NCI-H1694 treated with DMSO at 0.1 percent for 48 hours (cell line): ENCODE data around the gene ANKRD28.
"Not testable (repeated sequence)": the region's sequence is repeated elsewhere in the genome, so short reads cannot be mapped to it uniquely, and the experiment has no call there.

Experiments
- DNase-seq: peaks from one replicate; lab custom pipeline; 2025; lab: John Stamatoyannopoulos, UW

ANKRD28 gene

DNA sequence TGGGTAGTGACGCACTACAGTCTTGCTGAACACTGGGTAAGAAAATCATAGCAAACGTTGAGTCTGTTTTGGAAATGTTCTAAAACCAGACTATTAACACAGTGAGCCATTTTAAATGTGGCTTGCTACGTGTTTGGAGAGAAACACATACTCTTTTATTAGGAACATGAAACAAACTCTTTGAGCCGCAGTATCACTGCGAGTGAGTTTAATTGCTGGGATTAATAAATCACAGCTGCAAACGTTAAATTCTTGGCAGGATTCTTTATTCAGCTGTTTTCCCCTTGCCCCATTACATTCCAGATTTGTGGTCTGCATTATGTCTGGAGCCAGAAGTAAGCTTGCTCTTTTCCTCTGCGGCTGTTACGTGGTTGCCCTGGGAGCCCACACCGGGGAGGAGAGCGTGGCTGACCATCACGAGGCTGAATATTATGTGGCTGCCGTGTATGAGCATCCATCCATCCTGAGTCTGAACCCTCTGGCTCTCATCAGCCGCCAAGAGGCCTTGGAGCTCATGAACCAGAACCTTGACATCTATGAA lies 162.6 kb downstream of the ANKRD28 start:
- DNase-seq, result no peak

- no peak for DNase-seq
Observed at GRCh38 chr3:15634671-15635070, 163.1 kb downstream of the ANKRD28 start.

- DNase-seq, result no peak
Observed at GRCh38 chr3:15633766-15634598, 163.8 kb downstream of the ANKRD28 start.

GRCh38 chr3:15633159-15633558 lies 164.6 kb downstream of the ANKRD28 start:
- no peak for DNase-seq

DNA sequence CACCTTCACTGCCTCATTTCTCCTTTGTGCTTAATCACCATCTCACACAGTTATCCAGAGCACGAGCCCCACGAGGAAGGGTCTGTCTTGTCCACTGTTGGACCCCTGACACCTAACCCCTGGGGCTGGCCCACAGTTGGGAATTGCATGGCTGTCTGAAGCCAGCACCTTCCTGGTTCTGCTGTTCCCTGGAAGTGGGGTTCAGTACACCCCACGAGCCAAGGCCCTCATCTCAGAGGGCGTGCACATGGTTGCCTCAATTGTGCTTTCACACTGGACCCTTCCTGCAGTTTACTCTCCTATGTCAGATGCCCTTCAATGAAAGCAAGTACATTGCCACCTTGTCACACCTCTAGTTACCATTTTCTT lies 165.6 kb downstream of the ANKRD28 start:
- no peak for DNase-seq

- DNase-seq, result no peak
Observed at GRCh38 chr3:15631426-15632211, 166.2 kb downstream of the ANKRD28 start.

- no peak for DNase-seq
Observed at GRCh38 chr3:15630646-15631350, 167.0 kb downstream of the ANKRD28 start.

DNA sequence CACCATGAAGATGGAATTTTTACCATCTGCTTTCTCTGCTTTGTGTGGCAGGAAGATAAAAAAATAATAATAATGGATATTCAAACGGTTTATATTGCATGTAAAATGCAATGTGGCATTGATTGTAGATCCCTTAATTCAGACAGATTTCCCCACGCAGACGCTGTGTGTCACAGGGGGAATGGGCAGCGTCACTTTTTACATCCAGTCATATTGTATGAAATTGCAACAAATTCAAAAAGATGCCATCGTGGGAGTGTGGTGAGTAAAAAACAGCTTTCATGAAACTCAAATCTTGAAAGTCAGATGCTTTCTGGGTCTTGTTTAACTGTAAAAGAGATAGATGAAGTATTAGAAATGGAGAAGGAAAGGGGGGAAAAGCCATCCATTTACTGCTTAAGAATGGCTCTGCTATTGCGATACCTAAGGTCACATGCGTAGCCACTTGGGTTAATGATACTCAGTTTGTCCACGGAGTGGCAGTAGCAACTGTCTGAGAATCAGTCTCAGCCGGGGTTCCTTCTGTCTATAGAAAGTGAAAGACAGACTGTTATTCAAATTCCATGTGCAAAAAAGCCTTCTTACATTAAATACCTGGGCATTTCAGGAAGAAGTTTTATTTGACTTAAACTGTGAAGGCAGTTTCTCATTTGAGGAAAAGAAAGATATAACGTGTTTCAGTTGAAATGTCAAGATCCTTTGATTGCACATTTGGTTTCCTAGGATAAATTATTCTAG lies 167.8 kb downstream of the ANKRD28 start:
- DNase-seq, result peak; percentile 4

DNA sequence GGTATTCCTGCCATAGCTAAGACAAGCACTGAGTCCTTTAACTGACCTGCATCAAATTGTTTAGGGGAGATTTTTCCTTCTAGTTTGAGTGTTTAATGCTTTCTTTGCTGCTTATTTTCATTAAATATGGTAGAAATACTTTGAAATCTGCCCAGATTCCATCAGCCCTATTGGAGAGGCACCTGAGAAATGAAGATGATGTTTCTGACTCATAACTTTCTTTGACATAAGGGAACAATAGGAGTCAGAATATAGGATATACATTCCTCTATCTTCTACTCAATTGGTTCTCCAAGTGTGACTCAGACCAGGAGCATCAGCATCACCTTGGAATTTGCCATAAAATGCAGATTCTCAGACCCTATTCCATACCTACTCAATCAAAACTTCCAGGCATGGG lies 168.8 kb downstream of the ANKRD28 start:
- no peak for DNase-seq

DNA sequence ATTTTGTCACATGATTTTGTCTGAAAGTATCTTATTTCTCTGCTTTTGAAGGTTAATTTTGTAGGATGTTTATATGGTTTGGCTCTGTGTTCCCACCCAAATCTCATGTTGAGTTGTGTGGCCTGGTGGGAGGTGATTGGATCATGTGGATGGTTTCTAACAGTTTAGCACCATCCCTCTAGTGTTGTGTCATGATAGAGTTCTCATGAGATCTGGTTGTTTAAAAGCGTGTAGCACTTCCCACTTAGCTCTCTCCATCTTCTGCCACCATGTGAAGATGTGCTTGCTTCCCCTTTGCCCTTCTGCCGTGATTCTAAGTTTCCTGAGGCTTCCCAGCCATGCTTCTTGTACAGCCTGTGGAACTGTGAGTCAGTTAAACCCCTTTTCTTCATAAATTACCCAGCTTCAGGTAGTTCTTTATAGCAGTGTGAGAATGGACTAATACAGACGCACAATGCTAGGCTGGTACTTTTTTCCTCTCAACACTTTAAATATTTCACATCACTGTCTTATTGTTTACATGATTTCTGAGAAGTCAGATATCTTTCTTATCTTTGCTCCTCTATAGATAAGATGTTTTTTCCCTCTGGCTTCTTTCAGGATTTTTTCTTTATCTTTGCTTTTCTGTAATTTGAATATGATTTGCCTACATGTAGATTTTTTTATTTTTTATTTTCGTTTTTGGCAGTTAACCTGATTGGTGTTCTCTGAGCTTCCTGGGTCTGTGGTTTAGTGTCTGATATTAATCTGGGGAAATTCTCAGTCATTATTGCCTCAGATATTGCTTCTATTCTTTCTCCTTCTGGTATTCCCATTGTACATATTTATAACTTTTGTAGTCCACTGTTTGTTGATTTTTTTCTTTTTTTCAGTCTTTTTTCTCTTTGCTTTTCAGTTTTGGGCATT lies 174.0 kb downstream of the ANKRD28 start:
- no peak for DNase-seq

GRCh38 chr3:15619659-15620464 lies 177.9 kb downstream of the ANKRD28 start:
- not testable (repeated sequence) for DNase-seq
